Fibroblast of the aortic adventitia (primary cell): Measurements from ENCODE around the gene SRP14. TPM values are rescaled to one million over a fixed set of nuclear protein-coding genes. Genes with fewer than 3 reads are reported as not detected.

Experiments used
- DNase-seq: peaks from one replicate; pipeline ENCODE4 v3.0.0-alpha.2; 2010; ENCODE audit warnings: low read depth
- H3K4me3 ChIP-seq: 2 replicates; pipeline ENCODE4 v1.5.1; 2011; ENCODE audit warnings: low read depth, mild to moderate bottlenecking, control low read depth, low read length, moderate library complexity
- CTCF ChIP-seq: IDR thresholded peaks from 2 replicates; pipeline ENCODE4 v1.5.1; 2011; ENCODE audit warnings: mild to moderate bottlenecking, low read length, control low read depth, inconsistent platforms; ENCODE audit not compliant: insufficient read depth
- total RNA-seq: library from RNA; depleted of rRNA; stranded (reverse); fragments of >200 nt; gene quantifications from 2 replicates; pipeline ENCODE4 v1.2.3, GENCODE V29; 2012; ENCODE audit warnings: low replicate concordance

SRP14 gene
- 135 and 204 TPM in 2 replicates for total RNA-seq

- peak; percentile 17 for TF ChIP-seq CTCF
- peak; percentile 92 for DNase-seq
- peak within 1 kb of the TSS; percentile 97 for H3K4me3 ChIP-seq
Measured at GRCh38 chr15:40038638-40039543, at the start of gene SRP14. Gene SRP14 (minus strand): TSS chr15:40039181. CDS start chr15:40039116, 65 bp downstream.

DNA sequence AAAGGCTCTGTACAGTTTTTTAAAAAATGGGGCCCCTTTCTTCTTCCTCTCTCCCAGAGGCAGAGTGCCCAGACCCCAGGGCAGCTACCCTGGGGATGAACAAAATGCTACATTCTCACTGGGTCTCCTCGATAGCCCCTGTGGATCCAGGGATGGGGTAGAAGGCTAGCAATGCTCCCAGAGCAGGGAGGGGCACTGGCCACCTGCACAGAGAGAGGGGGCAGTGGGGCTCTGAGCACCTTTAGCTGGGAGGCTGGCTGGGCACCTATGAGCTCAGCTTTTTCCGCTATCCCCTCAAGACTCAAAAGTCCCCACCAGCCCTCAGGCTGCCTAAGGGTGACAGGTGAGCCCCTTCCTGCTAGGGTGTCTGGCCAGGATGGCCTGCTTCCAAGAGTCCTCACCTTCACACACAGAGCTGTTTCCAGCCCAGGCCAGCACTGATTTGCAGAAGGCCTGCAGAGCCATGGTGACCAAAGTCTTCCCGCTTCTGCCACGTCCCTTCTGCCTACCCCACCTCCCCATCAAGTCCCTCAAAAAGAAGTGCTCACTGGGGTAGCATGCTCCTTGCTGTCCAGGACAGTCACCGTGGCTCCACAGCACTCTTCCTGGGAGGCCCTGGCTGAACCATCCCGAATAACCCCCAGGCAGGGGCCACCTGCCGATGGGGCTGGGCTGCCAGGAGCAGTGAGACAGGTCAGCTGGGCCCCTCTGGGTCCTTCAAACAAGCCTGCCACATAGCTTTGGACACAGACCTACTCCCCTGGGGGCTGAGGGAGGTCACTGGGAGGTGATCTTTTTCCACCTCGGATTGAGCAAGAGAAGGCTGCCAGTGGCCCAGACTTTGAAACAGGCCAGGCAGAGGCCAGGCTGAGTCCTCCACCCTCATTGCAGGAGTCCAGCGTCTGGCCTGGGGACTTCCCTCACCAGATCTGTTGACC lies 49.3 kb upstream of the SRP14 start:
- TF ChIP-seq CTCF = no peak
- no peak overlapping the region for H3K4me3 ChIP-seq
- peak; percentile 49 for DNase-seq

- H3K4me3 ChIP-seq = no peak overlapping the region
- TF ChIP-seq CTCF = no peak
- no peak for DNase-seq
Measured at GRCh38 chr15:40087068-40087810, 48.3 kb upstream of the SRP14 start.

DNA sequence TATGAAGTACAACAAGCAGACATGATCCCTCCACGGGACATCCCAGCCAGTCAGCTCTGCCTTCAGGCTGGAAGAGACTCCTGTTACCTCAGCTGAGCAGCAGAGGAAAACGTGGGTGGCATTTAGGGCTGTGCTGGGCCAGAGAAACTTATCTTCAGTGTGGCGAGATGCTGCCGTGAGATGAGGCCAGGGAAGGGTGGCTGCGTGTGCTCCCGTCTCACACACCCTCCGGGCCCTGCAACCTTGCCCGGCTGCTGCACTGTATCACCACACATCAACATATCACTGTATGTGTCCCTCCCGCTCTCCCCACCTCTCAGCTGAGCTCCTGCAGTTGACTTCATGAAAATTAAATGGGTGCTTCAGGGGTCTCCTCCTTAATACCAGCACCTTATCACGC lies 46.3 kb upstream of the SRP14 start:
- TF ChIP-seq CTCF = no peak
- no peak for DNase-seq
- no peak overlapping the region for H3K4me3 ChIP-seq

DNA sequence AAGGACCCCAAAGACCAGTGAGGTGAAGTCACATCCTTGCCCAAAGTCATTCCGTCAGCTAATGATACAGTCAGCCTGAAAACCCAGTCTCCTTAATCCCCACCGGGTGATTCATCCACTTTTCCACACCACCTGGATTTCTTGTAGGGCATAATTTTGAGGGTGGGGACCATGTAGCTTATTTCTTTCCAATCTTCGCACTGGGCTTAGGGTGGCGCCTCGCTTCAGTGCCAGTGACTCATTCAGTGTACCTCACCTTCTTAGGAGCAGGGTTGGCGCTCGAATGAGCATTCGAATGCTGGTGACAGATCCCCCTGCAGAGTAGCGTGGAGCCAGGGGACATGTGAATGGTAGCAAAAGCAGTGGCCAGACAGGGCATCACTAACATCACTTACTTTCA lies 45.7 kb upstream of the SRP14 start:
- no peak for DNase-seq
- H3K4me3 ChIP-seq = no peak overlapping the region
- no peak for TF ChIP-seq CTCF
